ENCODE data around the gene FCN3.
"Not testable (repeated sequence)": the region's sequence is repeated elsewhere in the genome, so short reads cannot be mapped to it uniquely, and the experiment has no call there.

Gene FCN3

GRCh38 chr1:27392096-27392777 is 17.6 kb upstream of the FCN3 start, which contains the start of gene GPR3:
Gene GPR3 (plus strand): TSS chr1:27392622. CDS start chr1:27393799, 1,177 bp downstream.
- peak; percentile 51 for TF ChIP-seq MAX (IDR thresholded peaks at IDR 0.05; ENCODE audit: low read depth, low read length)
- peak; percentile 33 for TF ChIP-seq POLR2A (IDR thresholded peaks at IDR 0.05; ENCODE audit: extremely low read depth, insufficient read length)
- peak; percentile 56 for TF ChIP-seq CTCF (IDR thresholded peaks at IDR 0.05; ENCODE audit: low read depth, low read length)
- TF ChIP-seq MYC (IDR thresholded peaks at IDR 0.05; ENCODE audit: low read depth, low read length): 0 out of 2 replicates have a peak, but pooled peaks have one; percentile 30
- DNase-seq (ENCODE audit: low read depth): peak; percentile 93
- peak within 1 kb of the TSS; percentile 73 for H3K4me3 ChIP-seq (ENCODE audit: low read depth, low read length)

GRCh38 chr1:27391511-27392095 is 17.0 kb upstream of the FCN3 start:
- H3K4me3 ChIP-seq (ENCODE audit: low read depth, low read length): no peak overlapping the region
- no peak for DNase-seq (ENCODE audit: low read depth)
- TF ChIP-seq CTCF (IDR thresholded peaks at IDR 0.05; ENCODE audit: low read depth, low read length): no peak
- no peak for TF ChIP-seq MYC (IDR thresholded peaks at IDR 0.05; ENCODE audit: low read depth, low read length)
- TF ChIP-seq POLR2A (IDR thresholded peaks at IDR 0.05; ENCODE audit: extremely low read depth, insufficient read length): no peak
- TF ChIP-seq MAX (IDR thresholded peaks at IDR 0.05; ENCODE audit: low read depth, low read length): no peak

- DNase-seq (ENCODE audit: low read depth): peak; percentile 65
- H3K4me3 ChIP-seq (ENCODE audit: low read depth, low read length): no peak overlapping the region
- peak; percentile 90 for TF ChIP-seq CTCF (IDR thresholded peaks at IDR 0.05; ENCODE audit: low read depth, low read length)
- TF ChIP-seq MYC (IDR thresholded peaks at IDR 0.05; ENCODE audit: low read depth, low read length): no peak
Observed at GRCh38 chr1:27388337-27389005, 13.8 kb upstream of the FCN3 start.

GRCh38 chr1:27384797-27385196 is 10.2 kb upstream of the FCN3 start:
- H3K4me3 ChIP-seq (ENCODE audit: low read depth, low read length); DNase-seq (ENCODE audit: low read depth): not testable (repeated sequence)

- DNase-seq (ENCODE audit: low read depth): no peak
- H3K4me3 ChIP-seq (ENCODE audit: low read depth, low read length): no peak overlapping the region
- TF ChIP-seq CTCF (IDR thresholded peaks at IDR 0.05; ENCODE audit: low read depth, low read length): no peak
- no peak for TF ChIP-seq MAX (IDR thresholded peaks at IDR 0.05; ENCODE audit: low read depth, low read length)
- no peak for TF ChIP-seq MYC (IDR thresholded peaks at IDR 0.05; ENCODE audit: low read depth, low read length)
- no peak for TF ChIP-seq POLR2A (IDR thresholded peaks at IDR 0.05; ENCODE audit: extremely low read depth, insufficient read length)
Observed at GRCh38 chr1:27383661-27384060, 9.0 kb upstream of the FCN3 start.

GRCh38 chr1:27383039-27383605 is 8.5 kb upstream of the FCN3 start, which contains the start of gene CD164L2:
Gene CD164L2 (minus strand): TSS chr1:27383333. CDS start chr1:27383239, 94 bp downstream.
- no peak for DNase-seq (ENCODE audit: low read depth)
- no peak within 1 kb of the TSS for H3K4me3 ChIP-seq (ENCODE audit: low read depth, low read length)
- TF ChIP-seq MAX (IDR thresholded peaks at IDR 0.05; ENCODE audit: low read depth, low read length): no peak
- no peak for TF ChIP-seq POLR2A (IDR thresholded peaks at IDR 0.05; ENCODE audit: extremely low read depth, insufficient read length)
- TF ChIP-seq CTCF (IDR thresholded peaks at IDR 0.05; ENCODE audit: low read depth, low read length): no peak
- no peak for TF ChIP-seq MYC (IDR thresholded peaks at IDR 0.05; ENCODE audit: low read depth, low read length)
